GM21526 (cell line): ENCODE measurements around the gene MSI2.
A peak's percentile ranks its signal among the peaks of the same experiment; 100 is the strongest.
"Not testable (repeated sequence)": the region's sequence is repeated elsewhere in the genome, so short reads cannot be mapped to it uniquely, and the experiment has no call there.

Experiments
- ATAC-seq: cut with Tn5 transposase; IDR thresholded peaks from one replicate; pipeline ENCODE4 v1.9.1; 2021; ENCODE audit warnings: moderate library complexity; ENCODE audit not compliant: unreplicated experiment, low FRiP score

Gene MSI2

DNA sequence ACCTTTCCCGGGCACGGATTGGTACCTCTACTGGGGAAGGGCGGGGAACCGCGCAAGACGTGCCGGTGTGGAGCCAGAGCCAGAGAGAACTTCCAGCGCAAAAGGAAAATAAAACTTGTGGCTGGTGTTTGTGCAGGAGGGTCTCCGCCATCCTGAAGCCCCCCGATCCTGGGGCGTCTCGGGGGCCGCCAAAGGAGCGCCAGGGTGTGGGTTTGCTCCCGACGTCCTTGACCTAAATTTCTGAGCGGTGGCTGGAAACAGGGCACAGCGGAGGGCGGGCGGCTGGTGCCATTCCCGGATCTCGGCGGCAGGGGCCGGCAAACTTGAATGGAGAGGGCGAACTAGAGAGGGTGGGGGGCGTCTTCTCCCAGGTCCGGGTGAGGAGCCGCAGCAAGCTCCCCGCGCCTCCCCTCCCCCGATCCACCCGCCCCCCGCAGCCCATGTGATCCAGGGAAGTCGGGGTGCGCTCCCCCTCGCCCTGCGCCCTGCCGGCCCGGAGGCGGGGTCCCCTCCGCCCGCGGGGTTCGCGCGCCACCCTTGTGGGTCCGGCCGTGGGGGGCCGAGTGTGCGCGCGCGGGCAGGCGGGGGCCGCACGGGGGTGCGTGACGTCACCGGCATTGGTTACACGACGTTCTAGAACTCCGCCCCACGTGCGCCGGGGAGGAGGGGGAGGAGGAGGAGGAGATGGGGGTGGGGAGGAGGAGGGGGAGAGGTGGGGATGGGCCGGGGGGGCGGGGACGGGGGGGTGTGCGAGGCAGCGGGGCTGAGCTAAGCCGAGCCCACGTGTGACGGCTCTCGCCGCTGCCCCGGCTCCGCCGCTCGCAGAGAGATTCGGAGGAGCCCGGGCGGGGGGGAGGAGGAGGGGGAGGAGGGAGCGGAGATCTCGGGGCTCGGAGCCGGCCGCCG, at the start of gene MSI2:
MSI2 (plus strand) TSS at position 748 of the 906 bp plus-strand sequence. CDS start 220 bp downstream, outside the sequence.
- ATAC-seq, result peak; percentile 51

DNA sequence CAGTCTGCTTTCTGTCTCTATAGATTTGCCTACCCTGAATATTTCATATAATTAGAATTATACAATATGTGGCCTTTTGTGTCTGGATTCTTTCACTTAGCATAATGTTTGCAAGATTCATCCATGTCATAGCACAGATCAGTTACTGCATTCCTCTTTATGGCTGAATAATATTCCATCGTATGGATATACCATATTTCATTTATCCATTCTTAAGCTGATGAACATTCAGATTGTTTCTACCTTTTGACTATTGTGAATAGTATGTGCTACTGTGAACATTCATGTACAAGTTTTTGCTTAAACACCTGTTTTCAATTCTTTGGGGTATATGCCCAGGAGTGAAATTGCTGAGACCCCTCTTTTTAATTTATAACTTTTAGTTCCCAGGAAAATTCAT, 49.4 kb upstream of the MSI2 start:
- ATAC-seq, result no peak

DNA sequence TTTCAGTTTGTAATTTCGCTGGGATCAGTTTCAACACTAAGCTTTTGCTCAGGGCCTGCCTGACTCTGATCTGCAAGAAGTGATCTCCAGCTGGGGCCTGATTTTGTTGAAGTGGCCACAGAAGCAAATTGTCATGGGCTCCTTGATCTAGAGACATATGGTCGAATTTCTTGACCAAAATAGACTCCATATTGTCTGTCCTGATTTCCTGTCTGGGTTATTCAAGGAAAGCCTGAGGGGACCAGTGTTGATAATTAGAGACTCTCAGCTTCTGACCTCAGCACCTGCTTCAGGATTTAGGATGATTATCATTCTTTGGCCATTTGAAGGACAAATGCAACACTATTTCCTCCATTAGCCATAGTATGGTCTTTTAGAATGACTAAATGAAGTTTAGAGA, 48.9 kb upstream of the MSI2 start:
- ATAC-seq, result no peak

DNA sequence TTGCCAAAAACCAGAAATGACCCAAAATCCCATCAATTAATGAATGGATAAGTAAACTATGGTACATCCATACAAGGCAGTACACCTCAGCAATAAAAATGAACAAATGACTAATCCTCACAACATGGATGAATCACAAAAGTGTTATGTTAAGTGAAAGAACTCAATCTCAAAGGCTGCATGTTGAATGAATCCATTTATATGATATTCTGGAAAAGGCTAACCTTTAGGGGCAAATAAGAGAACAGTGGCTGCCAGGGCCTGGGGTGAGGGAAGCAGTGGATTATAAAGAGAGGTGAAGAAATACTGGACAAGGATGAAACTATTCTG, 46.1 kb upstream of the MSI2 start:
- ATAC-seq, result no peak

DNA sequence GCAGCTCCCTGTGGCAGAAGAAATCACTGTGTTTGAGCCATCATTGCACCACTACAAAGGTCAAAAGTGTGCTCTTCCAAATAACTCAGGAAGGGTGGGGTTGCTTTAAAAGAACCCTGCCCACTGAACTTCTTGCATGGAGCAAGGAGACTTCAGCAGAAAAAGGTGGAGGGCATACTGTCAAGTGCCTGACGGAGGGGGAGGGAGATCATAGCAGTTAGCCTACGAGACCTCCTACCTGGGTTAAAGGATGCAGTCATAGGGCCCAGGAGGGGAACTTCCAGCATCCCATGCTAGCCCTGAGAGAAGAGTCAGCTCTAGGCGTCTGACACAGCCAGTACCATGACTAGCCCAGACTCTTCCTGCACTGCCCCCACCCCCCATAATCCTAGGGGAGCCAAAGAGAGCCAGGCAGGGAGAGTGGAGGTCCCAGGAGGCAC, 45.3 kb upstream of the MSI2 start:
- no peak for ATAC-seq

DNA sequence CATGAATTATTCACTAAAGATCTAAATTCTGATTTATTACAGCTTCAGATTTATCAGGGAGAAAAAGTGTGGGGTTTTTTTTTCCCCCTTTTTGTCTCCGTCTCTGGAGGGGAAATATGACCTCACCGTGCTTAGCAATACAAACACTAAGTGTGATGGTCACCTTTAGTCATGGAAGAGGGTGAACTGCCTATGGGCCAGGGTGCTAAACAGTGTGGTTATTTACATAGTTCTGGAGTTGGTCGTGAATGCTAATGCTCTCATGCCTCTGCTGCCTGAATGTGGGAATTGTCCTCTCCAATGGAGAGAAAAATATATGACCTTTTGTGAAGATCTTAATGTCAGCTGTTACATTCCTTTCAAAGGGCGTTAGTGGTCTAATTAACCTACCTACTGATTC, 44.8 kb upstream of the MSI2 start:
- no peak for ATAC-seq

DNA sequence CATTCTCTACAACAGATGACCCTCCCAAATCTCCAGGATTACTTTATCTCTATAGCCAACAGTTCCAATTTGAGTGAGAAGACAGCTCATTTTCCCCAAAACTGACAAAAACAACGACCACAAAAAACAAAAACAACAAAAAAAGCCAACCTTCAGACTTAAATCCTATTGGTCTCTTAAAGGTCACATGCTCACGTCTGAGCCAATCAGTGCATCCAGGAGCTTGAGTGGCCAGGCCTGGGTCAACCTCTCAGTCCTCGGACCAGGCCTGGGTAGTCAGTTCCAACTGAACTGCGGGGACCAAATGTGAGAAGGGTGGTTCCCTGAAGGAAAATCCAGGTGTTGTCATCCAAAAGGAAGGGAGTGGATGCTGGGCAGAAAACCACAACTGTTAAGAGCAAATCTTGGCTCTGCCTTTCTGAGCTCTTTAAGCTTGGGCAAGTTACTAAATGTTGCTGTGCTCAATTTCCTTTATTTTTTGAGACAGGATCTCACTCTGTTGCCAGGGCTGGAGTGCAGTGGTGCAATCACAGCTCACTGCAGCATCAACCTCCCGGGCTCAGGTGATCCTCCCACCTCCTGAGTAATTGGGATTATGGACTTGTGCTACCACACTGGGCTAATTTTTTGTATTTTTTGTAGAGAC, 43.0 kb upstream of the MSI2 start:
- no peak for ATAC-seq

DNA sequence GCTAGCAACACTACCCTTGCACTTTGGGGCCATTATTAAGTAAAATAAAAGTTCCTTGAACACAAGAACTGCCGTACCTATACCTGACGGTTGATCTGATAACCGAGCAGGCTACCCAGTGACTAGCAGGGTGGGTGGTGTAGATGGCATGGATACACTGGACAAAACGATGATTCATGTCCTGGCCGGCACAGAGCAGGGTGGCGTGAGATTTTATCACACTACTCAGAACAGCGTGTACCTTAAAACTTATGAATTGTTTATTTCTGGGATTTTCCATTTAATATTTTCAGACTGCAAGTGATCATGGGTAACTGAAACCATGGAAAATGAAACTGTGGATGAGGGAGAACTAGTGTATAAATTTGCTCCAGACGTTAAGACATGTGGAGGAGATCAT, 41.0 kb upstream of the MSI2 start:
- no peak for ATAC-seq

DNA sequence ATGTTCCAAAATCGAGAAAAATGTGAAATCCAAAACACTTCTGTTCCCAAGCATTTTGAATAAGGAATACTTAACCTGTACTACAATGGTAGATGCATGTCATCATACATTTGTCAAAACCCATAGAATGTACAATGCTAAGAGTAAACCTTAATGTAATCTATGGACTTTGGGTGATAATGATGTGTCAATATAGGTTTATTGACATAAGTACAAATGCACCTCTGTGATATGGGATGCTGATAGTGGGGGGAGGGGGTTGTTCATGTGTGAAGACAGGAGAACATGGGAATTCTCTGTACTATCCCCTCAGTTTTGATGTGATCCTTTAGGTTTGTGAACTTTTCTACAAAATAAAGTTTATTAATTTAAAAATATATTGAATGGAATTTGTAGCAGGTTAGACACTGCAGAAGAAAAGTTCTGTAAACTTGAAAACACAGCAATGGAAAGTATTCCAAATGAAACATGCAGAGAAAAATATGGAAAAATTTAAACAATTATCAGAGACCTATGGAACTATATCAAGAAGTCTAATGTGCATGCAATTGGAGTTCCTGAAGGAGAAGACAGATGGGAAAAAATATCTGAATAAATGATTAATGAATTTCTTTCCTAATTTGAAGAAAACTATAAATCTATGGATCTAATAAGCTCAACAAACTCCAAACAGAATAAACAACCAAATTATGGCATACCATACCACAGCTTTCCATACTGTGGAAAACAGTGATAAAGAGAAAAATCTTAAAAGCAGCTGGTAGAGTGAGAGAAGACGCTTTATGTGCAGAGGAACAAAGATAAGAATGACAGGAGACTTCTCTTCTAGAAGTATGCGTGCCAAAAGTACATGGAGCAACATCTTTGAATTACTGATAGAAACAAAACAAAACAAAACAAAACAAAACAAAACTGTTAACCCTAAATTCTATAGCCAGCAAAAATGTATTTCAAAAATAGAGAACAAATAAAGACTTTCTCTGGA, 34.7 kb upstream of the MSI2 start:
- ATAC-seq, result no peak

DNA sequence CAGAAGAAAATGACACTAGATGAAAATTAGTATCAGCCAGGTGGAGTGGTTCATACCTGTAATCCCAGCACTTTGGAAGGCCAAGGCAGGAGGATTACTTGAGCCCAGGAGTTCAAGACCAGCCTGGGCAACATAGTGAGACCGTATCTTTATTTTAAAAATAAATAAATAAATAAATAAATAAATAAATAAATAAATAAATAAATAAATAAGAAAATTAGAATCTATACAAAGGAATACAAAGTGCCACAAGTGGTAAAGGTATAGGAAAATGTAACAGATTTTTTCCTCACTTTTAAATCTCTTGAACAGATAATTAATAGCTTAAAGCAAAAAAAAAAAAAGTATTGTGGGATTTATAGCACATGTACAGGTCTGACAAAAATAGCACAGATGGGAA, 33.9 kb upstream of the MSI2 start:
- ATAC-seq, result not testable (repeated sequence)

DNA sequence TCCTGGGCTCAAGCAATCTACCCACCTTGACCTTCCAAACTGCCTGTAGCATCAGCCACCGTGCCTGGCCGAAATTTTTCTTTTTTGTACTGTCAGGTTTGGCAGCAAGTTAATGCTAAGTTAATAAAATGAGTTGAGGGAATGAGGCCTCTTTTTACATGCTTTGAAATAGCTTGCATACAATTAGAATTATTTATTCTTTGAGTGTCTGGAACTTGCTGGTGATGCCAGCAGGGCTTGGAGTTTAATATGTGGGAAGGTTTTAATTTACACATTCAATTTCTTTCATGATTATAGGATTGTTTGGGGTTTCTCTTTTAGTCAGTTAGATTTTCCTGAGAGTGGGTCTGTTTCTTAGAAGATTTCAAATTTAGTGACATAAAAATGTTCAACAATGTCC, 31.2 kb upstream of the MSI2 start:
- ATAC-seq, result no peak

DNA sequence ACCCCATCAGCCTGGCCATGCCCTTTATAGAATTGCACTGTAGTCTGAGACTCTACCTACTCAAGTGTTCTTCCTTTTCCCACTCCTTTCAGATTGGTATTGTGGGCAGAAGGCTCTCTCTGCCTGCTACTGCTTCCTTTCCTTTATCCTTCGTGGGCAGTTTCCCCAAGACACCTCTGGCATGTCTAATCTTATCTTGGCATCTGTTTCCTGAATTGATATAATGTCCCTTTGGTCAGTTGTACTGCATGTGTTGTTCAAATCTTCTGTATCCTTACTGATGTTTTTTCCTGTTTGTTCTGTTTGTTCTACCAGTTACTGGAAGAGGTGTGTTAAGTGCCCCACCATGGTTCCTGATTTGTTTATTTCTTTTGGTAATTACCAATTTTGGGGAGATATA, 29.5 kb upstream of the MSI2 start:
- ATAC-seq, result no peak

DNA sequence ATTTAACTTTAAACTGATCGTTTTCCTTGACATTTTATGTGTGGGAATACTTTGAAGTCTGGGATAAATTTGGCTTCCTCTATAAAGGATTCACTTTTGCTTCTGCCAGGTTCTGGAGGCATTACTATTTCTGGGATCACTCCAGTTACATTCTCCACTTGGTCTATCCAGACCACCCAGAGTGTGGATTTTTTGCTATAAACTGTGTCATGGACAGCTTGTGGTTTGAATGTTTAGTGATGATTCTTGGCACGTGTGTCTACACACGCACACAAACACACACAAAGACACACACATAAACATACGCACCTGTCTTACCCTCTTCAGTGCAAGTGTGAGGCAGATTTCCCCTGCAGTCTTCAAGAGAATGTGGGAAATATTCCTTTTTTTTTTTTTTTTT, 27.4 kb upstream of the MSI2 start:
- no peak for ATAC-seq

DNA sequence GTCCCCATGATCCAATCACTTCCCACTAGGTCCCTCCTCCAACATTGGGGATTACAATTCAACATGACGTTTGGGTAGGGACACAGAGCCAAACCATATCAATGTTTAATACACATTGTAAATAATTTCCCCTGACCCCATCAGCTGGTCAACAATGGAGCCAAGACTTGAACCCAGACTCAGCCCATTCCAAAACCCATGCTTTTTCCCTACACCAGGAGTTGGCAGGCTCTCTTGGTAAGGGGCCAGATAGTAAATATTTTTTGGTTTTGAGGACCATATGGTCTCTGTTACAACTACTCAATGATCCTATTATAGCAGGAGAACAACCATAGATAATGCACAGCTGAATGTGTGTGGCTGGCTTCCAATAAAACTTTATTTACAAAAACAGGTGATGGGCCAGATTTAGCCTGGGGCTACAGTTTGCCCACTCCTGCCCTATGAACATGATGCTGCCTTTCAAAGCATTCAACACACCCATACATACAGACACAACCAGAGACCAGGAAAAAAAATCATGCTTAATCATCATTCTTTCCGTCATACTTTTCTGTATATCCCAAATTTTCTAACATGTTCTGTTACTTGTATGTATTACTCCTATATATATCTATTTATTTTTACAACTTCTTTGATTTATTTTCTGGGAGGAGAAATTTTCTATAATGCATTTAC, 22.1 kb upstream of the MSI2 start:
- no peak for ATAC-seq

DNA sequence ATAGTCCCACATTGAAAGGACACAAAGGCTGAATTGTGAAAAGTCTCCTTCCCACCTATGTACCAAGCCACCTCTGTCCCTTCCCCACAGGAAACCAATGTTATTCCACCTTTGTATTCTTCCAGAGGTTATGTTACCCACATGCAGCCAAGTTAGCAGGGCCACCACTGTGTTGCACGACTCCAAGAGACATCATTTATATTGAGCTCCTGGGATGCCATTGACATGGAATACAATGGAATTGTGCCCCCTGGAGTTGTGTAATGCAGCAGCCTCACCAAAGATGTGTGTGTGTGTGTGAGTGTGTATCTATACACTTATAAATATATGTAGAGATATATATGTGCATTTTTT, 21.6 kb upstream of the MSI2 start:
- ATAC-seq, result no peak

DNA sequence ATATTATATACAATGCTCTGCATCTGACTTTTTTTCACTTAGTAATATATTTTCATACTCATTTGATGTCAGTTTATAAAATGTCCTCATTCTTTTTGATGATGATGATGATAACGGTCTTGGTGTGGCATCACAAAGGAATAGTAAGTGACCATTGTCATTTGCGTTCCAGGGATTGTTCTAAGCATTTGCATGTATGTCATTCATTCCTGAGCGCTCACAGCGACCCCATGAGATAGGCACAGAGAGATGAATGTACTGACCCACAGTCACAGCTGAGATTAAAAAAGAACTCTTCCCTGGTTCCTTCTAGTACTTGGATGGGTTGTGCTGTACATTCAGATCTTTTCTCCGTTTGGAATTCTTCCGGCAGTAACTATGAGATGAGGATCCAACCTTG, 21.2 kb upstream of the MSI2 start:
- ATAC-seq, result no peak

DNA sequence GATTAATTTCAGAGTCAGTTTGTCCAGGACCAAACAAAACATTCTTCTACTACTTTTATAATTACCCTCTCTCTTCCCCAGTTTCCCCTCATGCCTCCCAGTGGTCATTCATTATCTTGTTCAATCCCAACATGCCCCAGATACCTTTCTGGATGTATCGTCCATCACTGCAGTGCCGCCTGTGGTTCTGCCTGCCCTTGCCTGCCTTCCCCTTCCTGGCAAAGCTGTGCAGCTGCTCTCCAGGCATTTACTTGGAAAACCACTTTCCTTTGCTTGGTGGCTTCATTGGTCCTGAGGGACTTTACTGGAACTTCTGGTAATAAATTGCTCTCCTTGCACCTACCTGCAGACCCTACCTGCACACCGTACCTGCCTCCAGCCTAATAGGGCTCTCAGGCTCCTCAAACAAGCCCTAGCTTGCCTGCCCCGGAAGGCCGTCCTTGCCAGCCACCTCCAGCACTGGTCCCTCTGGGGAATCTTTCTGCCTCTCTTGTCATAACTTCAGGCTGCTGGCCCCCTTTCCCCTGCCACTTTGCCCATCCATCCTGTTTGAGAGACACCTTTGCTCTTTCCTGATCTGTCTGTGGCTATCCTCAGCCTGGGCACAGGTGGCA, 19.5 kb upstream of the MSI2 start:
- ATAC-seq, result no peak

DNA sequence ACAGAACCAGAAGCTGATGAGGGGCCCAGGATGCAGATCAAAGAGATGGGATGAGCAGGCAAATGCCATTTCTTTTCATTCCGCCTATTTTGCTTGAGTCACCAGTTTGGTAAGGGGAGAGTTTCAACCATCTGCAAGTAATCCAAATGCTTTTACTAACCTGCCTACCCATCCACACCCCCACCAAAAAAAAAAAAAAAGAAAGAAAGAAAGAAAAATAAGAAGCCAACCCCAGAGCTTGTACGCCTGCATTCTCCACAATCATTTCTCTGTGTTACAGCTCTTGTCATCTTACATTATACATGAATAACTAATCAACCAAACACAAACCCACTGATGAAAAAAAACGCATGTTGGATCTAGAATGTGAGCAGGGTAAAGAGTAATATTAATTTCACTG, 15.7 kb upstream of the MSI2 start:
- no peak for ATAC-seq

DNA sequence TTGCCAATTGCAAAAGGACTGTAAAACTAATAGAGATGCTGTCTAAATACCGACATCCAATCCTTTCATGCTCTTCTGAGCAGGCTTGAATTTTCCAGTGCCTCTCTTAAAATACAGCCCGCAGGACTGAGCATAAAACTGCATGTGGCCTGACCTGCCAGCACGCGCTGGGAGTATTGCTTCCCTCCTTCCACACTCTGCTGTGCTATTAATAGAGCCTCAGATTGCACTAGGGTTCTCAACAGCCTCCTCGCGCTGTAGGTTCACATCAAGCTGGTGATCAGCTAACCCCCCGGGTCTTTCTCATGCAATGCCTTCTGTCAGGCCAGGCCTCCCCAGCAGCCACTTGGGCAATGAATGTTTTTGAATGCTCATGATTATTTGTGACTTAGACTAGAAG, 14.2 kb upstream of the MSI2 start:
- no peak for ATAC-seq

DNA sequence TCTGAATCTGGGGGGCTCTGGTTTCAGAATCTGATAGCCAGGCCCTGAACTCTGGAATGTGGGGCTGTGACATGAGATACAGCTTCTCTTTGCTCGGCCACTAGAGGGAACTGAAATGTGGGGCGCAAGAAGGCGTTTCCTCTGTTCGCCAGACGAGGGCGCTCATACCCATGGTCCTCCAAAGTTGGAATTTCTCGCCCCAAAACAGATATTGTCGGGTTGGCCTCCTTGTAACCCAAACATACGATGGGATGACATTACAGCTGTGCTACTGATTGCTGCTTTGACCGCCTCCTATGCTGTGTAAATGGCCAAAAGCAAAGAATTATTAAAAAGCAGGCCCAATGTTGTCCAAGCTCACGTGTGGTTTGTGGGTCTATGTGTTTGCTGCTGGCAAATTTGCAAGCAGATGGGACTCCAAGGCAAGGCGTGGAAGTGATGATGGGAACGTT, 13.1 kb upstream of the MSI2 start:
- no peak for ATAC-seq
